ENCODE data around the gene XPC.
A peak's percentile ranks its signal among the peaks of the same experiment; 100 is the strongest.

XPC gene

DNA sequence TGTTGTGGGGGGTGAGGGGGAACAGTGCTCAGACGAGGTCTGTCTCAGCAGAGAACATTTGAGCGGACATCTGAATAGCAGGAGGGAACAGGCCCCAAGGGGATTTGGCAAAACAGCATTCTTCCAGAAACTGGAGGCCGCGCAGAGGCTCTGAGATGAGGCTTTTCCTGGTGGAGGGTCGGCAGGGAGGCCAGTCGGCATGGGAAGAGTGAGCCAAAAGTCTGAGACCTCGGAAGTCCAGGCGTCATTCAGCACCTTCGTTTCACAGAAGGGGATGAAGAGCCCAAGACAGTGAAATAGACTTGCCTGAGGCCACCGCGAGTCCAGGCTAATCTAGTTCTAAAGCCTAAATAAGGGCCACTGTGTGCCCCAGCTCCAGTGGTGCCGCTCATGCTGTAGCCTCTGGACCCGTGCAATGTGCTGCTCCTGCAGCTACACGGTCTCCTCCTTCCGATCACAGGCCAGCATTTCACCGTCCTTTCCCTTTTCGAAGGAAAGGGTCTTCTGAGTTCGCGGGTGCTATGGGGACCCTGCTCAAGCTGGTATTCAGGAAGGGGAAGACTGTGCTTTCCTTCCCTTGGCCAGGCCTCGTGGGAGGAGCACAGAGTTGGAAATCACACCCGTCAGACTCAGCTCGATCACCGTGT lies 24.6 kb upstream of the XPC start:
- Histone ChIP-seq H3K27ac (ENCODE audit: low read length) (no peak overlapping the region), H4K20me1 (ENCODE audit: insufficient read depth, low read length) (0 out of 2 replicates have a peak, but pooled peaks cover 4% of the 10 kb centered on the region), H3K27me3 (ENCODE audit: insufficient read depth, low read length, poor library complexity) (no peaks in the 10 kb centered on the region), H3K4me2 (ENCODE audit: insufficient read depth, low read length) (no peak overlapping the region), H3K9ac (ENCODE audit: low read depth, low read length) (no peak overlapping the region), H3K36me3 (ENCODE audit: insufficient read depth, low read length) (peaks cover 20% of the 10 kb centered on the region), H2AFZ (ENCODE audit: low read depth, low read length) (no peak overlapping the region), H3K79me2 (ENCODE audit: insufficient read depth, low read length) (no peaks in the 10 kb centered on the region), H3K4me3 (ENCODE audit: low read depth in 1 of 2, low read length in 2 of 2) (no peak overlapping the region), H3K4me1 (ENCODE audit: insufficient read depth, low read length) (no peaks in the 10 kb centered on the region), H3K9me3 (ENCODE audit: insufficient read depth, low read length, severe bottlenecking) (no peaks in the 10 kb centered on the region)
- ATAC-seq (ENCODE audit: insufficient read depth, low read depth): peak; percentile 29; the same call in 1 of the 3 replicates
- no peak for DNase-seq
- TF ChIP-seq EZH2 (IDR thresholded peaks at IDR 0.05; ENCODE audit: borderline replicate concordance, low read depth, low read length, severe bottlenecking): no peak
- TF ChIP-seq, protein P1, sequence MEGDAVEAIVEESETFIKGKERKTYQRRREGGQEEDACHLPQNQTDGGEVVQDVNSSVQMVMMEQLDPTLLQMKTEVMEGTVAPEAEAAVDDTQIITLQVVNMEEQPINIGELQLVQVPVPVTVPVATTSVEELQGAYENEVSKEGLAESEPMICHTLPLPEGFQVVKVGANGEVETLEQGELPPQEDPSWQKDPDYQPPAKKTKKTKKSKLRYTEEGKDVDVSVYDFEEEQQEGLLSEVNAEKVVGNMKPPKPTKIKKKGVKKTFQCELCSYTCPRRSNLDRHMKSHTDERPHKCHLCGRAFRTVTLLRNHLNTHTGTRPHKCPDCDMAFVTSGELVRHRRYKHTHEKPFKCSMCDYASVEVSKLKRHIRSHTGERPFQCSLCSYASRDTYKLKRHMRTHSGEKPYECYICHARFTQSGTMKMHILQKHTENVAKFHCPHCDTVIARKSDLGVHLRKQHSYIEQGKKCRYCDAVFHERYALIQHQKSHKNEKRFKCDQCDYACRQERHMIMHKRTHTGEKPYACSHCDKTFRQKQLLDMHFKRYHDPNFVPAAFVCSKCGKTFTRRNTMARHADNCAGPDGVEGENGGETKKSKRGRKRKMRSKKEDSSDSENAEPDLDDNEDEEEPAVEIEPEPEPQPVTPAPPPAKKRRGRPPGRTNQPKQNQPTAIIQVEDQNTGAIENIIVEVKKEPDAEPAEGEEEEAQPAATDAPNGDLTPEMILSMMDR (IDR thresholded peaks at IDR 0.05; ENCODE audit: borderline replicate concordance, extremely low read depth, low read length, poor library complexity, severe bottlenecking): no peak

DNA sequence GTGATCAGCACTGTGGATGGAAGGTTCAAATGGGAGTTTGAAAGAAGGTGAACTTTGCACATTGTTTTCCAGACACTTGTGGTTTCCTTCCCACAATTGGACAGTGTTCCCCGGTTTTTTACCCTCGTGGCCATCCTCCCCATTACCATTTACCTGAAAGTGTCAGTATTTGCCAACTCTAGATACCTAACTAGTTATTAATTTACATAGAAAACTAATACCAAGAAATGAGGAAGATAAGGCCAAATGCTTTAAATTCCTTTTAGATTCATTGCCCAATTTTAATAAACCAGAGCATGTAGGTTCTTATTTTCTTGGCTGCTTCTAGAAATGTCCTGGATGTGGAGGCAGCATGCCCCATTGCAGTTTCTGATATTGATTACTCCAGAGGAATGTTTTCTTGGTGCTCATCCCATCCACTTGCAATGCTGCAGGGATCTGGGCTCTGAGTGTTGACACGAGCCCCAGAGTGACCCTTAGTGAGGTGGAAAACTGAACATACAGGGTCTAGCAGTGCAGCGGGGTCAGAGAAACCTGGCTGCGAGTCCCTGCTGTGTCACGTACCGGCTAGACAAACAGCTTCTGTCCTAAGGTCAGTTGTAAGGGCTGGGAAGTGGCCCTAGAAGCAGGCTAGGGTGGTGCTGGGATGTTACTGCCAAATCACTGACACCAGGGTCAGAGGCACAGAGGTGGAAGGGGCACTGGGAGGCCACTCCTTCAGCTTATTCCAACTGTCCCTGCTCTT lies 23.7 kb upstream of the XPC start:
- no peak overlapping the region for H2AFZ ChIP-seq (ENCODE audit: low read depth, low read length)
- H3K4me2 ChIP-seq (ENCODE audit: insufficient read depth, low read length): no peak overlapping the region
- no peak for TF ChIP-seq EZH2 (IDR thresholded peaks at IDR 0.05; ENCODE audit: borderline replicate concordance, low read depth, low read length, severe bottlenecking)
- TF ChIP-seq, protein P1 (IDR thresholded peaks at IDR 0.05; ENCODE audit: borderline replicate concordance, extremely low read depth, low read length, poor library complexity, severe bottlenecking): no peak
- H3K4me1 ChIP-seq (ENCODE audit: insufficient read depth, low read length): no peaks in the 10 kb centered on the region
- ATAC-seq (ENCODE audit: insufficient read depth, low read depth) (no peak), DNase-seq (no peak)
- no peak overlapping the region for H3K9ac ChIP-seq (ENCODE audit: low read depth, low read length)
- no peaks in the 10 kb centered on the region for H3K27me3 ChIP-seq (ENCODE audit: insufficient read depth, low read length, poor library complexity)
- H3K36me3 ChIP-seq (ENCODE audit: insufficient read depth, low read length): peaks cover 28% of the 10 kb centered on the region
- H3K27ac ChIP-seq (ENCODE audit: low read length): no peak overlapping the region
- H3K9me3 ChIP-seq (ENCODE audit: insufficient read depth, low read length, severe bottlenecking): no peaks in the 10 kb centered on the region
- 0 out of 2 replicates have a peak, but pooled peaks cover under 1% of the 10 kb centered on the region for H3K79me2 ChIP-seq (ENCODE audit: insufficient read depth, low read length)
- H3K4me3 ChIP-seq (ENCODE audit: low read depth in 1 of 2, low read length in 2 of 2): no peak overlapping the region
- peaks cover 9% of the 10 kb centered on the region for H4K20me1 ChIP-seq (ENCODE audit: insufficient read depth, low read length)

DNA sequence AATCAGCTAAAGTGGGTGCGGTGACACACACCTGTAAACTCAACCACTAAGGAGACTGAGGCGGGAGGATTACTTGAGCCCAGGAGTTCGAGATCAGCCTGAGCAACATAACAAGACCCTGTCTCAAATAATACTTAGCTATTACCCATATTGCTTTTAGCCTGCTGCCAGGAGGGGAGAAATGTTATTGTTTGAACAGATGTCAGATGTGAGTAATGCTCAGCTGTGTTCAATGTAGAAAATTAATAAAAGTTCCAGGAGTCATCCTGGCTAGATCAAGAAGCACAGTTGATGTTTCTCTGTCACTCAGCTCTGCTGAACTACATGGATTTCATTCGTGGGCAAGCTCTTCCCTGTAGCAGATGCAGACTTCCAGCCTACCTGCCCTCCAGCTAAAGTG lies 22.4 kb upstream of the XPC start:
- Histone ChIP-seq H3K27ac (ENCODE audit: low read length) (no peak overlapping the region), H3K27me3 (ENCODE audit: insufficient read depth, low read length, poor library complexity) (no peaks in the 10 kb centered on the region), H3K4me2 (ENCODE audit: insufficient read depth, low read length) (no peak overlapping the region), H3K36me3 (ENCODE audit: insufficient read depth, low read length) (peaks cover 38% of the 10 kb centered on the region), H3K9me3 (ENCODE audit: insufficient read depth, low read length, severe bottlenecking) (no peaks in the 10 kb centered on the region), H3K4me3 (ENCODE audit: low read depth in 1 of 2, low read length in 2 of 2) (no peak overlapping the region), H3K4me1 (ENCODE audit: insufficient read depth, low read length) (no peaks in the 10 kb centered on the region), H3K79me2 (ENCODE audit: insufficient read depth, low read length) (peaks cover 12% of the 10 kb centered on the region), H3K9ac (ENCODE audit: low read depth, low read length) (no peak overlapping the region), H2AFZ (ENCODE audit: low read depth, low read length) (no peak overlapping the region), H4K20me1 (ENCODE audit: insufficient read depth, low read length) (peaks cover 18% of the 10 kb centered on the region)
- ATAC-seq (ENCODE audit: insufficient read depth, low read depth) (no peak), DNase-seq (no peak)
- TF ChIP-seq, protein P1 (IDR thresholded peaks at IDR 0.05; ENCODE audit: borderline replicate concordance, extremely low read depth, low read length, poor library complexity, severe bottlenecking): no peak
- no peak for TF ChIP-seq EZH2 (IDR thresholded peaks at IDR 0.05; ENCODE audit: borderline replicate concordance, low read depth, low read length, severe bottlenecking)

Measured in DND-41 (cell line).